Upper lobe of right lung (tissue), 1 donor: ENCODE measurements around the gene OCA2. TPM values are rescaled to one million over a fixed set of nuclear protein-coding genes. Genes with fewer than 3 reads are reported as not detected.

Experiments used
- ATAC-seq: fragments of 200-7000 bp; cut with Tn5 transposase; one replicate; pipeline ENCODE4 v1.9.1; 2020; ENCODE audit warnings: mild to moderate bottlenecking, moderate library complexity
- DNase-seq: peaks from one replicate; pipeline ENCODE4 v3.0.0-alpha.2; 2020
- H3K27ac ChIP-seq: fragments of 200-600 bp; one replicate; pipeline ENCODE4 v1.8.0; 2022
- H3K27me3 ChIP-seq: fragments of 200-600 bp; one replicate; pipeline ENCODE4 v1.8.0; 2022; ENCODE audit warnings: mild to moderate bottlenecking
- H3K36me3 ChIP-seq: fragments of 200-600 bp; one replicate; pipeline ENCODE4 v1.8.0; 2022
- H3K4me1 ChIP-seq: fragments of 200-600 bp; one replicate; pipeline ENCODE4 v1.8.0; 2022
- H3K4me3 ChIP-seq: fragments of 200-600 bp; one replicate; pipeline ENCODE4 v1.8.0; 2022; ENCODE audit warnings: mild to moderate bottlenecking
- H3K9me3 ChIP-seq: fragments of 200-600 bp; one replicate; pipeline ENCODE4 v1.8.0; 2022
- intact Hi-C: fragments of 100-400 bp; cut with DNase I; formaldehyde crosslinking; loops from one replicate; pipeline ENCODE4 v1.11.0; 2022
- total RNA-seq: library from RNA; stranded (reverse); fragmentation: NEBNext Ultra II Directional; extraction: Animal tissue kit (Norgen Biotek cat#: 25700); gene quantifications from one replicate; pipeline ENCODE4 v1.2.1, GENCODE V29; 2021
- TF ChIP-seq, protein P1 (sequence below): fragments of 200-600 bp; IDR thresholded peaks from one replicate; pipeline ENCODE4 v1.8.0; 2022; ENCODE audit warnings: antibody characterized with exemption
- donor health status: DM: no; HTN: yes; CAD: no; lungs with severe emphysema.

Gene OCA2
- total RNA-seq, 1 donor from 2014 or later: 0.55 TPM

DNA sequence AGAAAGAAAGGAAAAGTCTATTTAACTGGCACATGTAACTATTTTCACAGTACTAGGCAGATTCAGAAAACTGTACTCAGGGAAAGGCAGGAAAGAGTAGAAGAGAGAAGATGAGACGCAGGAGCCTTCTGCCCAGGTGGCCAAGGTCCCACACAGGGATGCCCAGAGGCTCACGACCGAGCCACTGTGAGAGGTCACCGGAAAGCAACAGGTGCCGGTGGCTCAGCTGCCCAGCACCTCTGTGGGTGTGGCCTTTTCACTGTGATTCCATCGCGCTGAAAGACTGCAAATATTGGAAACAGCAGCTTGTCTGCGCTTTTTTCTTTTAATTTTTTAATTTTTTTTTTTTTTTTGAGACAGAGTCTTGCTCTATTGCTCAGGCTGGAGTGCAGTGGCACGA is 226.8 kb downstream of the OCA2 start:
- Histone ChIP-seq H3K36me3 (no peaks in the 10 kb centered on the region), H3K9me3 (no peaks in the 10 kb centered on the region), H3K27ac (no peak overlapping the region), H3K27me3 (no peaks in the 10 kb centered on the region), H3K4me1 (no peaks in the 10 kb centered on the region), H3K4me3 (no peak overlapping the region)
- TF ChIP-seq, protein P1, sequence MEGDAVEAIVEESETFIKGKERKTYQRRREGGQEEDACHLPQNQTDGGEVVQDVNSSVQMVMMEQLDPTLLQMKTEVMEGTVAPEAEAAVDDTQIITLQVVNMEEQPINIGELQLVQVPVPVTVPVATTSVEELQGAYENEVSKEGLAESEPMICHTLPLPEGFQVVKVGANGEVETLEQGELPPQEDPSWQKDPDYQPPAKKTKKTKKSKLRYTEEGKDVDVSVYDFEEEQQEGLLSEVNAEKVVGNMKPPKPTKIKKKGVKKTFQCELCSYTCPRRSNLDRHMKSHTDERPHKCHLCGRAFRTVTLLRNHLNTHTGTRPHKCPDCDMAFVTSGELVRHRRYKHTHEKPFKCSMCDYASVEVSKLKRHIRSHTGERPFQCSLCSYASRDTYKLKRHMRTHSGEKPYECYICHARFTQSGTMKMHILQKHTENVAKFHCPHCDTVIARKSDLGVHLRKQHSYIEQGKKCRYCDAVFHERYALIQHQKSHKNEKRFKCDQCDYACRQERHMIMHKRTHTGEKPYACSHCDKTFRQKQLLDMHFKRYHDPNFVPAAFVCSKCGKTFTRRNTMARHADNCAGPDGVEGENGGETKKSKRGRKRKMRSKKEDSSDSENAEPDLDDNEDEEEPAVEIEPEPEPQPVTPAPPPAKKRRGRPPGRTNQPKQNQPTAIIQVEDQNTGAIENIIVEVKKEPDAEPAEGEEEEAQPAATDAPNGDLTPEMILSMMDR: no peak
- intact Hi-C loops: no loop called here
- no peak for ATAC-seq
- DNase-seq: no peak

DNA sequence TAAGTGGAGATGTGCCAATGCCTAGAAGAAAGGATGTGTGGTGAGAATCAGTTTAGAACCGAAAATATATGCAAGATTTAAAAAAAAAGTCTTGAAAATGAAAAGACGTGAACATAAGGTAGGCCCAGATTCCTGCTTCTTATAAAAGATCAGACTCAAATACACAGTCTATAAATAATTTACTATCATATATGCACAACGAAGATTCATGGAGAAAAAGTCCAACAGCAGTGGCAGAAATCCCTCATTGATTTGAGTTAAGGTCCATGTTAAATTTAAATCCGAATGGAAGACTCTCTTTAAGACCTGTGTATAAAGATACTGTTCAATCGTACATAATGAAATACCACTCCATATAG is 227.2 kb downstream of the OCA2 start:
- DNase-seq: no peak
- intact Hi-C loops: no loop called here
- H3K27ac ChIP-seq: no peak overlapping the region
- H3K36me3 ChIP-seq: no peaks in the 10 kb centered on the region
- H3K27me3 ChIP-seq: no peaks in the 10 kb centered on the region
- H3K4me3 ChIP-seq: no peak overlapping the region
- H3K9me3 ChIP-seq: no peaks in the 10 kb centered on the region
- TF ChIP-seq, protein P1: no peak
- H3K4me1 ChIP-seq: no peaks in the 10 kb centered on the region
- no peak for ATAC-seq

DNA sequence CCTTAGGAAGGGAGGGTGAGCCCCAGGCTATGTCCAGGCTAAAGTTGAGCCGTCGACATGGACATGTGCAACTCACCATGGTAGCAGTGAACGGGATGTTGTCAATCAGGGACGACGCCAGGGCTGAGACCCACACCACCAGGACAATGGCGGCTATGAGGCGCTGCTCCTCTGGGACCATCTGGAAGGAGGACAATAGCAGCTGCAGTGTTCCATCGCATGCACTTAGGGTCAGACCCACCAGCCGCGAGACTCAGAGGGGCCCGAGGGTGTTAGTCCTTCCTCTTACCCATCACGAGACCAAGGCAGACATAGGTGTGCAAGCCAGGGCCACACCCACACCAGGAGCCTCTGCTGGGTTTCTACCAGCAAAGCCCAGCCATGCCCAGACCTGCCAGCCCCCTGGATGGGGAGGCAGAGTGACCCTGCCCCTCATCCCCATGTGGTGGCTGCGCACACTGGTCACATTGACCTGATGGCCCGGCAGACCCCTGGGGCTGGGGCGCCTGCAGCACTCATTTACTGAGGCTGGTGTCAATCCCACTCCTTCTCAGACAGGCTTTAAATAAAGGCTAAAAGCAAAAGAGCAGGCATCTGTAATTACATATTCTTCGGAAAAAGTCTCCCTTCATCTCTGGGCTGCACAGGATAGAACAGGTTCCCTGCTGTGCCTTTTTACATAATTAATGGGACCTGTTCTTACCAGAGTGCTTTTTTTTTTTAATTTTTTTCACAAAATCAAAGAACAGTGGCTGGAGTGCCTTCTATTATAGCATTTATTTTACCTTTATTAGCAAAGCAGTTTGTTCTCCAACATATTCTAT is 227.8 kb downstream of the OCA2 start:
- no peak for DNase-seq

DNA sequence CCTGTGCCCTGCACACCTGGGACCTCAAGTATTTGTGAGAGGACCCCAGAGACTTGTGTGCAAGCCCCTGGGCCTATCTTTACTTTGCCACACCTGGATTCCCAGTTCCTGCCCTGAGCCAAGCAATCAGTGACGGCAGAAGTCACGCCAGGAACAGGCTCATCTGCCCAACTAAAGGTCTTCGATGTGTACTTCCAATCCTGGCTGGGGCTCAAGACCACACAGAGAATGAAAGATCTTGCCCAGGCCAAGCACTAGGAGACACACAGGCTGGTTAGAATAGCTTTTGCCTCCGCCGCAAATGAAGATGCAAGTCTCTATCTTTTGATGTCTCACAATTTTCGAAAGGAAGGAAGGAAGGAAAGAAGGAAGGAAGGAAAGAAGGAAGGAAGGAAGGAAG is 228.8 kb downstream of the OCA2 start:
- DNase-seq: no peak

More for the DNA sequence above, 227.8 kb downstream of the OCA2 start:
- Histone ChIP-seq H3K4me1 (no peaks in the 10 kb centered on the region), H3K27me3 (no peaks in the 10 kb centered on the region), H3K36me3 (no peaks in the 10 kb centered on the region), H3K9me3 (no peaks in the 10 kb centered on the region), H3K4me3 (no peak overlapping the region), H3K27ac (no peak overlapping the region)
- TF ChIP-seq, protein P1: no peak
- intact Hi-C loops: no loop called here
- peak; percentile 21 for ATAC-seq

DNA sequence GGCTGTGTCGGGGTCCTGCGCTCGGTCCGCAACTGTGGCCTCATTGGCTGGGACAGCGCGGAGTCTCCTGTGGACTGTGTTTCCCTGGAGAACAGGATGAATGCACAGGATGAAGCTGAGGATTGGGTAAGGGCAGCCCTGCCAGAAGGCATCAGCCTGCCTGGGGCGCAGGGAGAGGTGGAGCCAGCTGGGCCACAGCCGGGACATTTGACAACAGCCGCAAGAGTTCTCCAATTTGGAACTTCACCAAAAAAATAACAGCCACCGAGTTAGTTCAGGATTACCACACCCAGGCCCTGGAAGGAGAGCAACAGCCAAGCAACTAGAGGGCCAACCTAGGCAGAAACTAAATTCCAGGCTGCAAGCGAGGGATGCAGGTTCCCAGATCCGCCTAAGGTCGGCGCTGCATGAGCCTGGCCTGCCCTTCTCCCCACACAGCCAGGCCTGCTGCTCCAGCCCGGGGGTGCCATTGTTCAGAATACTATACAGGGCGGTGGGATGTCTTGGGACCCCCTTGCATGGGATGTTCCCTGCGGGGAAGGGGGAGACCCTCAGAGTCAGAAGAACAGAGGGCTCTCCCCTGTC is 229.3 kb downstream of the OCA2 start:
- TF ChIP-seq, protein P1: no peak
- intact Hi-C loops: no loop called here
- Histone ChIP-seq H3K4me3 (no peak overlapping the region), H3K27ac (no peak overlapping the region), H3K9me3 (no peaks in the 10 kb centered on the region), H3K4me1 (no peaks in the 10 kb centered on the region), H3K36me3 (no peaks in the 10 kb centered on the region), H3K27me3 (no peaks in the 10 kb centered on the region)
- ATAC-seq (peak; percentile 33), DNase-seq (no peak)

More for the DNA sequence above, 228.8 kb downstream of the OCA2 start:
- intact Hi-C loops: no loop called here
- no peak overlapping the region for H3K4me3 ChIP-seq
- TF ChIP-seq, protein P1: no peak
- no peaks in the 10 kb centered on the region for H3K36me3 ChIP-seq
- H3K4me1 ChIP-seq: no peaks in the 10 kb centered on the region
- no peaks in the 10 kb centered on the region for H3K9me3 ChIP-seq
- no peaks in the 10 kb centered on the region for H3K27me3 ChIP-seq
- H3K27ac ChIP-seq: no peak overlapping the region
- ATAC-seq: no peak
